Activated CD8-positive, alpha-beta T cell treated with anti-CD3 and anti-CD28 coated beads, Interleukin-2, amount 10 ng/mL, durations not matched to agents 7 days and 5 days (primary cell): ENCODE results near the gene SELENOK. TPM values are rescaled to one million over a fixed set of nuclear protein-coding genes. Genes with fewer than 3 reads are reported as not detected.

Source experiments
- ATAC-seq: fragments of 150-1000 bp; cut with Tn5 transposase; one replicate; pipeline ENCODE4 v1.10.0; 2021; ENCODE audit warnings: moderate library complexity
- CTCF ChIA-PET: fragments of 350-600 bp; sonication (Branson Sonifier 250); formaldehyde crosslinking; loops from one replicate; lab custom pipeline; 2021; ENCODE audit warnings: antibody characterized with exemption; lab: Charles Lee
- POLR2A ChIA-PET: fragments of 350-600 bp; sonication (Branson Sonifier 250); formaldehyde crosslinking; loops from one replicate; lab custom pipeline; 2021; ENCODE audit warnings: antibody characterized with exemption; lab: Charles Lee
- DNase-seq: peaks from one replicate; pipeline ENCODE4 v3.0.0-alpha.2; 2020
- H3K27ac Mint-ChIP-seq: one replicate; pipeline ENCODE4 v1.8.0; 2021; ENCODE audit warnings: mild to moderate bottlenecking, mixed read lengths
- H3K27me3 Mint-ChIP-seq: one replicate; pipeline ENCODE4 v1.8.0; 2021; ENCODE audit warnings: low read depth, mixed read lengths
- H3K36me3 Mint-ChIP-seq: one replicate; pipeline ENCODE4 v1.8.0; 2021; ENCODE audit warnings: low read depth, mixed read lengths
- H3K4me1 Mint-ChIP-seq: one replicate; pipeline ENCODE4 v1.8.0; 2021; ENCODE audit warnings: low read depth, mixed read lengths
- H3K4me3 Mint-ChIP-seq: one replicate; pipeline ENCODE4 v1.8.0; 2021; ENCODE audit warnings: mild to moderate bottlenecking, mixed read lengths
- H3K9me3 Mint-ChIP-seq: one replicate; pipeline ENCODE4 v1.8.0; 2022; ENCODE audit warnings: mixed read lengths; ENCODE audit not compliant: insufficient read depth
- total RNA-seq, 2 experiments: library from RNA; stranded (reverse); gene quantifications; one replicate each; pipeline ENCODE4 v1.2.3, GENCODE V29; 2021

Gene SELENOK
- total RNA-seq, 2 experiments from 2014 or later, result 46.3 to 48.5 TPM

DNA sequence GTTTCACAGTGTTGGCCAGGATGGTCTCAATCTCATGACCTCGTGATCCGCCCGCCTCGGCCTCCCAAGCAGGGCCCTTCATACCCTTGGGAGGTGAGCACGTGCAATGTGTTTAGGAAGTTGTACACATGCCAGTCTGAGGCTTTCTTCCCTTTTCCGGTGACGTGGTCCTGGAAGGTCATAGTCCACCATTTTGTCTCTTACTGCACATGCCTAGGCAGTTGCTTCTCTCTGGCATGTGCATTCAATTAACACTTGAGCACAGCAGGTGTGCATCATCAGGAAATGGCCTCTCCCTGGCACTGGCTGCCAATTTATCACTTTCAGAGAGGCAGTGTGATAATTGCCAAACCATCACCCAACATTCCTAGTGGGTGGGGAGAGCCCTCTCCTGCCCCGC, 21.7 kb upstream of the SELENOK start:
- no peak overlapping the region for H3K4me3 Mint-ChIP-seq

GRCh38 chr3:53902711-53903110, 11.1 kb upstream of the SELENOK start:
- no peaks in the 10 kb centered on the region for H3K9me3 Mint-ChIP-seq
- H3K36me3 Mint-ChIP-seq, result no peaks in the 10 kb centered on the region
- no peaks in the 10 kb centered on the region for H3K4me1 Mint-ChIP-seq
- no peak for DNase-seq
- no peak overlapping the region for H3K27ac Mint-ChIP-seq
- ChIA-PET CTCF (no interaction called here), POLR2A (no interaction called here)
- no peak for ATAC-seq
- H3K27me3 Mint-ChIP-seq, result peaks cover 30% of the 10 kb centered on the region
- H3K4me3 Mint-ChIP-seq, result no peak overlapping the region

More for the DNA sequence above, 21.7 kb upstream of the SELENOK start:
- no peaks in the 10 kb centered on the region for H3K4me1 Mint-ChIP-seq
- H3K36me3 Mint-ChIP-seq, result no peaks in the 10 kb centered on the region
- ChIA-PET POLR2A (no interaction called here), CTCF (no interaction called here)
- ATAC-seq, result no peak
- no peak overlapping the region for H3K27ac Mint-ChIP-seq
- H3K27me3 Mint-ChIP-seq, result peaks cover 21% of the 10 kb centered on the region
- DNase-seq, result no peak
- H3K9me3 Mint-ChIP-seq, result no peaks in the 10 kb centered on the region

- ChIA-PET CTCF (no interaction called here), POLR2A (no interaction called here)
- no peaks in the 10 kb centered on the region for H3K9me3 Mint-ChIP-seq
- no peak overlapping the region for H3K27ac Mint-ChIP-seq
- H3K4me1 Mint-ChIP-seq, result no peaks in the 10 kb centered on the region
- peaks cover 36% of the 10 kb centered on the region for H3K27me3 Mint-ChIP-seq
- H3K36me3 Mint-ChIP-seq, result no peaks in the 10 kb centered on the region
- no peak overlapping the region for H3K4me3 Mint-ChIP-seq
- DNase-seq, result no peak
- no peak for ATAC-seq
Measured at GRCh38 chr3:53902067-53902466, 10.4 kb upstream of the SELENOK start.

DNA sequence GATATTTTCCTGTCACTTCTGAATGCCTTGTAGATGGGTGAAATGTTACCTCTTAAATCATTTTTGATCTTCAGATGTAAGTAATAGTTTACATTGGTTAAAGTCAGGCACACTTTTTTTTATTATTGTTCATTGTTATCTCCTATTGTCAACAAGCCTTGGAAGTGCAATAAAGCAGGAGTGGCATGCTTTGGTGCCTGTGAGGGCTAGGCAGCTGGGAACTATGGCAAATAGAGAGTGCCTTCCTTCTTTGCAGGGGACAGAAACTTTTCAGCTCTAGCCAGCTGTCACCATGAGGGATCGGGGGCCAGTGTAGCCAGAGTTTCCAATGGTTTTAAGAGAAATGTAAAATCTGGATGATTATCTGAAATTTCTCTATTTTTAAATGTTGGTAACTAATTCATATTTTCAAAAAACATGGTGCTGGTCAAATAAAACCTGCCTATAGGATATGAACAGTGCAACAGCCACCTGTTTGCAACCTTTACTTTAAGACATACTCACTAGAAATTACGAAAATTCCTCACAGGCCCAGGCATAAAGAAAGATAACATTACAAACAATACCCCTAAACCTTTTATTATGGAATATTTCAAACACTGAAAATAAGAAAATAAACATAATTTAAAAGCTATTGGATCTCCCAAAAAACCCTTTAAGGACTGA, 9.1 kb upstream of the SELENOK start:
- Mint-ChIP-seq H3K4me1 (no peaks in the 10 kb centered on the region), H3K4me3 (no peak overlapping the region), H3K27me3 (peaks cover 26% of the 10 kb centered on the region), H3K36me3 (no peaks in the 10 kb centered on the region), H3K9me3 (no peaks in the 10 kb centered on the region), H3K27ac (no peak overlapping the region)
- no peak for ATAC-seq
- DNase-seq, result no peak
- CTCF ChIA-PET, result interaction anchor here (1.5 kb wide), 1 partner anchor 38 kb away, joined by 3 read pairs; no protein-coding TSS in a partner anchor
- POLR2A ChIA-PET, result interaction anchor here (0.6 kb wide), 1 partner anchor 9 kb away, joined by 4 read pairs; the partner anchor contains the start of gene SELENOK

DNA sequence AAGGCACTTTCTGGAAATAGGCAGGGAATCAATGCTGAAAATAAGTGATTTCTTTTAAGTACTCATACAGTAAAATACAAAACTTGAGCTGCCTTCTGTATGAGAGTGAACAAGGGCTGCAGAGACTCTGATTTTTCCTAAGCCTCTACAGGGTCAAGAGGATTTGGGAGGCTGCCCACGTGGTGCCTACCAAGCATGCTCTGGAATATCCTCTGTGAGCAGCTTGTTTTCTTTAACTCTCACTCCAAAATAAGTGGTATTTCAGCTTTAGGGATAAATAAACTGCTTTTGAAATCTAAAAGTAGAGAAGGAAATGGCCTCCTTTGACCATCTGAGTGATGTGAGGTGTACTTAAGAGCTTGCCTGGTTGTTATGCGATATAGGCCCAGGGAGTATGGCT, 8.1 kb upstream of the SELENOK start:
- no peak overlapping the region for H3K4me3 Mint-ChIP-seq
- H3K27me3 Mint-ChIP-seq, result peaks cover 25% of the 10 kb centered on the region
- no peaks in the 10 kb centered on the region for H3K4me1 Mint-ChIP-seq
- ChIA-PET CTCF (no interaction called here), POLR2A (no interaction called here)
- H3K9me3 Mint-ChIP-seq, result no peaks in the 10 kb centered on the region
- no peak for DNase-seq
- H3K36me3 Mint-ChIP-seq, result no peaks in the 10 kb centered on the region
- ATAC-seq, result no peak
- no peak overlapping the region for H3K27ac Mint-ChIP-seq

DNA sequence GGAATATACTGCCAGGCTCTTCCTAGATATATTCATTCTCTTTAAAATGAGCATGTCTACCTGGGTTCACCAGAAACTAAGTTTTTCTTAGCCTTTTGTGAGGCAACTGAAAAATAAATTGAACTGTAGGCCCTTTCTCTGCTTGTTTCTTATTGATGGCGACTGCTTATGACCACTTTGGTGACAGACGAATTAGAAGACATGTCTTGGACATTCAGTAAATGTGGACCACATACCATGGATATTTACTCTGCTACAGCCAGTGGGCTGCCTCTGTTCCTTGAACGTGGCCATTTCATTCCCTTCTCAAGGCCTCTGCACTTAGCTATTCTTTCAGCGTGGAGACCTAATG, 603 bp upstream of the SELENOK start:
- ATAC-seq (no peak), DNase-seq (no peak)
- CTCF ChIA-PET, result interaction anchor here (2.3 kb wide), 1 partner anchor 12 kb away, joined by 13 read pairs; no protein-coding TSS in a partner anchor
- POLR2A ChIA-PET, result interaction anchor here (0.8 to 3.6 kb wide), 5 partner anchors 9 to 996 kb away, joined by 3 to 37 read pairs (median 4); partner anchors contain the start of genes ACTR8 and DCP1A
- Mint-ChIP-seq H3K27ac (peak overlapping the region; percentile 98), H3K4me3 (peak overlapping the region; percentile 90), H3K27me3 (peaks cover 17% of the 10 kb centered on the region), H3K36me3 (peaks cover 24% of the 10 kb centered on the region), H3K4me1 (peaks cover 46% of the 10 kb centered on the region), H3K9me3 (no peaks in the 10 kb centered on the region)

DNA sequence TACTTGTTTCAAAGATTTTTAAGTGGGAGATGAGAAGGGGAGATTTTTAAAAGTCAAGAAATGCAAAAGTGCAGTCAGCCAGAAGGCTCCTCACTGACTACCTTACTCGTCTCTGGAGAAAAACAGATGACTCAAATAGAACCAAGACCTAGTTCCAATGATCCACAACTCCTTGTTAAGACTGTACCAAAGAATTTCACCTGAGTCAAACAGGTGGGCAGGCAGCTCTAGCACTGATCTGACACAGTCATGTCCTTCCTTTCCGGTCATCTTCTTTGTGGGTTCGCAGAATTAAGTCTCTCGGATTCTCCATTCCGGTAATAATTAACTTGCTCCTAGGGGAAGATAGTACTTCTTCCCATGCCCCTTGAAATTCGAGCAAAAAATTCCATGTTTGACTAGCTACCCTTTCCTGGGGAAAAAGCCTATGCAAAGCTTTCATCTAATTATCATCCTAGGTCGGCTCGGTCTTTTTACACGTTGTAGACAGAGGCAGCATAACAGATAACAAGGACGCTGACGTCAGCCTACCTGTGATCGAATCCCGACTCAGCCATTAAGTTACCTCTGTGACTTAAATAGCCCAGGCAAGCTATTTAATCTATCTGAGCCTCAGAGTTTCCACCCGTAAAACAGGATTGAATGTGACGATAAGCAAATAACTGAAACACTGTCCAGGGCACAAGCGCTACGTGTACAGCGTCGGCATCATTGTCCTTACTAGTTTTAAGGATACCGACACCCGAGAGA, 758 bp downstream of the SELENOK start:
- peaks cover 14% of the 10 kb centered on the region for H3K27me3 Mint-ChIP-seq
- DNase-seq (peak; percentile 68), ATAC-seq (peak; percentile 44)
- ChIA-PET CTCF (interaction anchor here (0.7 to 2.3 kb wide), 4 partner anchors 8 to 181 kb away, joined by 3 to 13 read pairs (median 4); no protein-coding TSS in a partner anchor), POLR2A (interaction anchor here (0.7 to 3.6 kb wide), 6 partner anchors 10 to 543 kb away, joined by 3 to 37 read pairs (median 4); partner anchors contain the start of genes ACTR8 and DCP1A)
- peak overlapping the region; percentile 98 for H3K27ac Mint-ChIP-seq
- H3K4me1 Mint-ChIP-seq, result peaks cover 52% of the 10 kb centered on the region
- no peaks in the 10 kb centered on the region for H3K9me3 Mint-ChIP-seq
- peaks cover 32% of the 10 kb centered on the region for H3K36me3 Mint-ChIP-seq
- H3K4me3 Mint-ChIP-seq, result peak overlapping the region; percentile 90

- POLR2A ChIA-PET, result no interaction called here
- Mint-ChIP-seq H3K4me3 (no peak overlapping the region), H3K9me3 (no peaks in the 10 kb centered on the region)
Measured at GRCh38 chr3:53888232-53888631, 3.4 kb downstream of the SELENOK start.

DNA sequence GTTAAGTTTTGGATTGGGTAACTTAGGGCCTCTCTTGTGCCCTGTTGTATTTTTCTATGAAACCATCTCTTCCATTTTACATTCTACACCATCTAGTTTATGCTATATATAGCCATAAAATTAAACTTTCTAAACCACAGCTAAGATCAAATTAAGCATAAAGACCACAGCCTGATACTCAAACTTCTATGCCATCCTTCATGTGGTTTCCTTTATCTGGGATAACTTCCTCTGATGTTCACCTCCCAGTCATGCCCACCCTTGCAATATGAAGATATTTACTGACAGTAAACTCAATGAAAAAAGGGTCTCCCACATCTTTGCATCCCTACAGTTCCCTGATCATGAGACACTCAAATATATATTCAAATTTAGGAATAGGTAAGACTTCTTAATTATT, 4.2 kb downstream of the SELENOK start:
- peaks cover 35% of the 10 kb centered on the region for H3K36me3 Mint-ChIP-seq
- H3K4me1 Mint-ChIP-seq, result peaks cover 47% of the 10 kb centered on the region
- peak overlapping the region; percentile 5 for H3K27ac Mint-ChIP-seq
- no peak for DNase-seq
- POLR2A ChIA-PET, result no interaction called here
- H3K27me3 Mint-ChIP-seq, result no peaks in the 10 kb centered on the region
- H3K4me3 Mint-ChIP-seq, result peak overlapping the region; percentile 23
- no peaks in the 10 kb centered on the region for H3K9me3 Mint-ChIP-seq
- no peak for ATAC-seq
- CTCF ChIA-PET, result no interaction called here

More at GRCh38 chr3:53888232-53888631, 3.4 kb downstream of the SELENOK start:
- ATAC-seq (no peak), DNase-seq (no peak)
- Mint-ChIP-seq H3K27me3 (no peaks in the 10 kb centered on the region), H3K36me3 (peaks cover 38% of the 10 kb centered on the region), H3K27ac (no peak overlapping the region), H3K4me1 (peaks cover 52% of the 10 kb centered on the region)
- CTCF ChIA-PET, result no interaction called here

GRCh38 chr3:53885239-53885638, 6.4 kb downstream of the SELENOK start:
- Mint-ChIP-seq H3K27ac (no peak overlapping the region), H3K4me3 (no peak overlapping the region), H3K4me1 (peaks cover 46% of the 10 kb centered on the region), H3K36me3 (peaks cover 36% of the 10 kb centered on the region), H3K9me3 (no peaks in the 10 kb centered on the region), H3K27me3 (no peaks in the 10 kb centered on the region)
- ATAC-seq (no peak), DNase-seq (no peak)
- ChIA-PET POLR2A (no interaction called here), CTCF (no interaction called here)

- Mint-ChIP-seq H3K36me3 (peaks cover 40% of the 10 kb centered on the region), H3K27ac (no peak overlapping the region), H3K4me1 (peaks cover 46% of the 10 kb centered on the region), H3K9me3 (no peaks in the 10 kb centered on the region), H3K27me3 (no peaks in the 10 kb centered on the region), H3K4me3 (no peak overlapping the region)
- no peak for DNase-seq
- ChIA-PET POLR2A (no interaction called here), CTCF (no interaction called here)
- ATAC-seq, result no peak
Measured at GRCh38 chr3:53884623-53885022, 7.0 kb downstream of the SELENOK start.

DNA sequence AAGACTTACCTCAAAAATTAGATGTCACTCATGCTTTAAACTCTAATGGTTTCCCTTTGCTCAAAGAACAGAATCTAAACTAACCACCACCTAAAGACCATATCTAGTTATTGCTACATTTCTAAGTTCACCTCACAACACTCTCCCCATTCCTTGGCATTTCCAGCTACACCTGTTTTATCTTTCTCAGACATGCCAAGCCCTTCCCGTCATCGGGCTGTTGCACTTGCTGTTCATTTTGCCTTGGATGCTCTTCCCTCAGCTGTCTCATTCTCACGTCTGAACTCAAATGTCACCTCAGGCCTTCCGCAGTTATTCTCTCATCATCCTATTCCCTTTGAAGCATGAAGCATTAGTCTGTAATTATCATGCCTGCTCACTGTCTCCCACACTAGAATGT, 8.7 kb downstream of the SELENOK start:
- Mint-ChIP-seq H3K36me3 (peaks cover 39% of the 10 kb centered on the region), H3K27me3 (no peaks in the 10 kb centered on the region), H3K9me3 (no peaks in the 10 kb centered on the region), H3K27ac (peak overlapping the region; percentile 96), H3K4me3 (peak overlapping the region; percentile 93), H3K4me1 (peaks cover 37% of the 10 kb centered on the region)
- ATAC-seq, result no peak
- DNase-seq, result no peak
- POLR2A ChIA-PET, result interaction anchor here (3.9 kb wide), 1 partner anchor 8 kb away, joined by 37 read pairs; the partner anchor contains the start of gene SELENOK
- CTCF ChIA-PET, result interaction anchor here (1.4 kb wide), 1 partner anchor 8 kb away, joined by 3 read pairs; no protein-coding TSS in a partner anchor
